HG02938 (cell line): ENCODE data around the gene TRPV4.

Experiments used
- ATAC-seq: cut with Tn5 transposase; IDR thresholded peaks from one replicate; pipeline ENCODE4 v1.9.1; 2021; ENCODE audit warnings: mild to moderate bottlenecking, moderate library complexity; ENCODE audit not compliant: unreplicated experiment

The TRPV4 gene

DNA sequence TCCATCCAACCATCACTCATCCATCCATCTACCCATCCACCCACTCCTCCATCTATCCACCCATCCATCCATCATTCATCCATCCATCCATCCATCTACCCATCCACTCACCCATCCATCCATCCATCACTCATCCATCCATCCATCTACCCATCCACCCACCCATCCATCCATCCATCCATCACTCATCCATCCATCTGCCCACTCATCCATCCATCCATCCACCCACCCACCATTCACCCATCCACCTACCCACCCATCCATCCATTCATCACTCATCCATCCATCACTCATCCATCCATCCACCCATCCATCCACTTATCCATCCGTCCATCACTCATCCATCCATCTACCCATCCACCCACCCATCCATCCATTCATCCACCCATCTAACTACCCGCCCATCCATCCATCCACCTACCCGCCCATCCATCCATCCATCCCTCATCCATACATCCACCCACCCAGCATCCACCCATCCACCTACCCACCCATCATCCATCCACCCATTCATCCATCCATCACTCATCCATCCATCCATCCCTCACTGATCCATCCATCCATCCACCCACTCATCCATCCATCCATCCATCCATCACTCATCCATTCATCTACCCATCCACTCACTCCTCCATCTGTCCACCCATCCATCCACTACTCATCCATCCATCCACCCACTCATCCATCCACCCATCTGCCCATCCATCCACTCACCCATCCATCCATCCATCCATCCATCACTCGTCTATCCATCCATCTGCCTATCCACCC is 24.1 kb downstream of the TRPV4 start:
- no peak for ATAC-seq

DNA sequence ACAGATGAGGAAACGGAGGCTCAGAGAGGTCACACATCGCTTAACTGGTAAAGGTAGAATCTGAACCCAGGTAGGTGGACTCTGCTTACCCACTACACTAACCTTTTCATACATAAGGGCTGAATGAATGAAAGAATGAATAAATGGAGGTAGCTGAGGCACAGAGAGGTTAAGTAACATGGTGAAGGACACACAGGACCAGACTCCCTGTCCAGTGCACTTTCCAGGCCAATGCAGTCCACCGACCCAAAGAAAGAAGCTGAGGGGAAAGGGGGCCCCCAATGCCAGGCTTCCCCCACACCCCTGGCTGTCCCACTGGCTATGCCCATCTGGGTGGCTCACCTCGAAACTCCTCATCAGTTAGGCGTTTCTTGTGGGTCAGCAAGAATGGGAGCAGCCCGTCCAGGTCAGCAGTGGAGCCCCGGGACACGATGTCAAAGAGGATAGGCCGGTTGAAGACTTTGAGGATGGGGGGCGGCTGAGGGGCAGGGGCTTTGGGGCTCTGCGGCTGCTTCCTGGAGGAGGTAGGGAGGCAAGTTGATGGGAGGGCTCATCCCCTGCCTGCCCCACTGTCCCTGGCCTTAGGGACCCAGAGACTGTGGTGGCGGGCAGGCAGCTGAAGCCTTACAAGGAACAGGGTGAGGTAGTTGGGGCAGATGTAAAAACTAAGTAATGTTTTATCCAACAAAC is 25.1 kb downstream of the TRPV4 start:
- ATAC-seq: no peak

DNA sequence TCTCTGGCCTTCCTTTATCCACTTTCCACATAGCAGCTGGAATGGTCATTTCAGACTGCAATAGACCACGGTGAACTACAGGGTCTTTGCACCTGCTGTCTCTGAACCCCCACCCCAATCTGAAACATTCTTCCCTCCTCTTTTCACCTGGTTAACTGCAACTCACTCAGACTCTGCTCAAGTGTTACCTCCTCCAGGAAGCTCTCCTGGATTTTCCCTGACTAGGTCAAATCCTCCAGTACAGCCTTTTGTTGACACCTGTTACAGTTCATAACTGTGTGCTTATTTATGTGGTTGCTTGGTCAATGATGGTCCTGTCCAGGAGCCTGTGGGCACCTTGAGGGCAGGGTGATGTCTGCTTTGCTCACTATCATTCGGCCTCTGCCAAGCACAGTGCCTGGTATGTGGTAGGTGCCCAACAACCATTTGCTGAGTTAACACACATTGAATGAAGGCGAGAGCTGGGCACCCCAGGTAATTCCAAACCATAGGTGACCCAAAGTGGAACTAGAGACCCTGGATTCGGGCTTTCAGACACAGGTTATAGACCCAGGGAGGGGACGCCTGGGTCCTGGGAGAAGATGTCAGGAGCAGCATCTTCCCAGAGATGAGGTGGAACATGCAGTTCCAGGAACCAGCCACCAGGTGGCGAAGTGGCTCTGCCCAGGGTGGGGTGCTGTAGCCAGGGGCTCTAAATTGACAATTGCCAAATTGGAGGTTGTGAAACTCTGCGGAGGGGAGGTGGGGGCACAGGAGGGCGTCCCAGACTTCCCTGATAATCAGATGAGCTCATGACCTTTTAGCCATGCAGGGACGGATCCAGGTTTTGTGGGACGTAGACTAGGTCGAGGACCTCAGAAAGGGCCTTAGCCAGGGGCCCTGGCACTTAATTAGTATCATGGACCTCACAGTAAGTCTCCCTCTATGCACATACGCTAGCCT is 28.1 kb downstream of the TRPV4 start:
- ATAC-seq: no peak

DNA sequence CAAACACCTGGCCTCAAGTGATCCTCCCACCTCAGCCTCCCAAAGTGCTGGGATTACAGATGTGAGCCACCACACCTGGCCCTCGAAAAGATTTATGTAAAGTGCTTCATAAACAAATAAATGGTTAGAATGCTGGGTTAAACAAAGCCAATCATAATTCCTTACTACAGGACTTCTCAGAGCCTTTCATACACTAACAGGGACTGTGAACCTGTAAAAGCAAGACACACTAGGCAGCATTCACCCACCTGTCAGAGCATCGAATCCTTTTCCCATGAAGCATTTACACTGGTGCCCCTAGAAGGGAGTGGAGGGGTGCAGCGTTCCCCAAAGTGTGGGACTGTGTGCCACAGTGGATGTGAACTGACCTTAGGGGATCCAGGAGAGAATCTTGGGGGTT is 29.5 kb downstream of the TRPV4 start:
- ATAC-seq: no peak

DNA sequence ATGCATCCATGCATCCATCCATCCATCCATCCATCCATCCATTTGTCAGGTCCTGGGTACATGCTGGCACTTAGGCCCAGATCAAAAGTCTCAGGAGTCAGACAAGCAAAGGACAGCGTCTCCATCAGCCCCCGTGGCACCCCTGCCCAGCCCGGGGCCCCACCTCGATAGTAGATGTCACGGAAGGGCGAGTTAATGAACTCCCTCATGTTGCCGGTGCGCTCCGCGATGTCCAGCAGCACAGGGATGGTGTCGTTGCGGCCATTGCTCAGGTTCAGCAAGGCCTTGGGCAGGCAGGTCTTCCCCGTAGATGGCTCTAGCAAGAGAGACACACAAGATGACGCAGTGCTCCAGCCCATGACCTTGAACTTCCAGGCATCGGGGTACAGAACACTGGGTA is 30.4 kb downstream of the TRPV4 start:
- ATAC-seq: no peak

DNA sequence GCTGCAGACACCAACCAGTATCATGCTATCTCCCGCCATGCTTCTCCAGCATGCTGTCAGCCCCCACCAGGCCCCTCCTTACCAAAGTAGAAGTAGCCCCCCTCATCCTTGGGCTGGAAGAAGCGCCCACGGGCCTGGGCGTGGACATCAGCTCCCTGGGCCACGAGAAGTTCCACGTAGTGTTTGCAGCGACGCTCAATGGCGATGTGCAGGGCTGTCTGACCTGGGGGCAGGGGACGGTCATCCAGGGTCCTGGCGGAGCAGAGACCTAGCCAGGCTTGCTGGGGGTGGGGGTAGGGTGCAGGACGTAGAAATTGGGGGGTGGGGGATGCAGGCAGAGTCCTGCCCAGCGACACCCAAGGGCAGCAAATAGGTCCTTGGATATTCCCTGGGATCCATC is 32.7 kb downstream of the TRPV4 start:
- ATAC-seq: no peak

DNA sequence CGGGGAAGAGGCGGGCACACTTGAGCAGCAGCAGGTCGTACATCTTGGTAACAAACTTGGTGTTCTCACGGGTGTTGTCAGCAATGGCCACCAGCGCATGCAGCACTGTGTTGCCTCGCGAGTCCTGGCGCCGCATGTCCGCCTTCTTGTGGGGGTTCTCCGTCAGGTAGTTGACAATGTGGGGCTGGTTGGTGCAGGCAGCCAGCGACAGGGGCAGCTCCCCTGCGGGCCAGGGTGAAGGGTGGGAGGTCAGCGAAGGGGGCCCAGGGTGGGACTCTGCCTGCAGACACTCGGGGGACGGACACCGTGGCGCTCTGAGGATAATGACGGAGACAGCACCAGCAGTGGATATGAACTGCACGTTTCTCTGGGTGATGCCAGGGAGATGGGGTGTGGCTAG is 34.5 kb downstream of the TRPV4 start:
- ATAC-seq: no peak

DNA sequence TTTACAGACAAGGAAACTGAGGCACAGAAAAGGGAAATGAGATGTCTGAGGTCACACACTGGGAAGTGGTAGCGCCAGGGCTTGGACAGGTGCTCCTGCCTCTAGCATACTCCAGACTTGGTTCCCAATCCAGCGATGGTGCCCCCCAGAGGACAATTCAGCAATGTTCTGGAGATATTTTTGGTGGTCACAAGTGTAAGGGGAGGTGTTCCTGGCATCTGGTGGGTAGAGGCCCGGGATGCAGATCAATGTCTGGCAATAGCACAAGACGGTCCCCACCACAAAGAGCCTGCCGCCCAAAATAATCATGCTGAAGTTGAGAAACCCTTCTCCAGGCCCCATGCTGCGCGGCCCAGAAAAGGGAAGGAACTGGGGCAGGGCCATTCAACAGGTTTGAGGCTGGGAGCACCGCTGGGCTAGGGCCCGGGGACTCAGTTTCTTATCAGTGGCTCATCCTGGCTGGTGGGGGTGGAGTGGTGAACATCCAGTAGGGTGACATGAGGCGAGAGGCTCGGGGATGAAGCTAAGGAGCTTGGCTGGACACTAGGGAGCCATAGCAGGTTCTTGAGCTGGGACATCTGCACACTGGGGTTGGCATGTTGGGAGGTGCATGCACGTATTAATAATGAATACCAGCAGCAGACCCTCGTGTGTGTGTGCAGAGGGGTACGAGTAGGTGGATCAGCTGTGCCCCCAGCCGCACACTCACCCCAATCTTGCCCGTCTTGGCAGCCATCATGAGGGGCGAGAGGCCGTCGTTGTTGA is 35.1 kb downstream of the TRPV4 start:
- no peak for ATAC-seq

DNA sequence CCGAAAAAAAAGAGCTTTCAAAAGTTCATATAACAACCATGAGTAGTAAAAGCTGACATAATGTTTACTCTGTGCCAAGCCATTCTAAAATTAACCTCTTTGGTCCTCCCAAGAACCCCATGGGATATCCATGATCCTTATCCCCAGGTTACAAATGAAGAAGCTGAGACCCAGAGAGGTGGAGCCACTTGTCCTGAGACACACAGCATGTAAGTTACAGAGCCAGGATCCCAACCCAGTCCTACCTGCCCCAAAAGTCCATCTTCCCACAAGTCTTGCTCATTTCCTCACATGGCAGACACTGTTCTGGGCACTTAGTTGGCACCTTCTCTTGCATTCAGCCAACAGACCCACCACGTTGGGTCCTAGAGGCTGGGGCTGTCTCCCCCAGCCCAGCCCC is 37.1 kb downstream of the TRPV4 start:
- no peak for ATAC-seq

DNA sequence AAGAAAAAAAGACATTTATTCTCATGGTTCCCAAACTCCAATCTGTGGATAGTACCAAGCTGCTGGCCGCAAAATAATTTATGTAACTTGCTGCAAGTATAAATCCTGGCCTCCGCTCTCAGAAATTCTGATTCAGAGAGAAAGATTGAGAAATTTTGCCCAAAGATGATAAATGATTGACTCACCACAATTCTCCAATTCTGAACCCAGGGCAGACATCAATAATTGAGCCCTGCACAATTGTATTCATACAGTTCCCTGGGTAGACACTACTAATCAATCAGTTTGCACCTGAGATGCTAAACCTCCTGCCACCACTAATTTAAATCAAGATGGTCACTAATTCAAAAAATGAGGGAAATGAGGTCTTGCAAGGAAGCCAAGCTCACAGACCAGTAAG is 38.2 kb downstream of the TRPV4 start:
- no peak for ATAC-seq

DNA sequence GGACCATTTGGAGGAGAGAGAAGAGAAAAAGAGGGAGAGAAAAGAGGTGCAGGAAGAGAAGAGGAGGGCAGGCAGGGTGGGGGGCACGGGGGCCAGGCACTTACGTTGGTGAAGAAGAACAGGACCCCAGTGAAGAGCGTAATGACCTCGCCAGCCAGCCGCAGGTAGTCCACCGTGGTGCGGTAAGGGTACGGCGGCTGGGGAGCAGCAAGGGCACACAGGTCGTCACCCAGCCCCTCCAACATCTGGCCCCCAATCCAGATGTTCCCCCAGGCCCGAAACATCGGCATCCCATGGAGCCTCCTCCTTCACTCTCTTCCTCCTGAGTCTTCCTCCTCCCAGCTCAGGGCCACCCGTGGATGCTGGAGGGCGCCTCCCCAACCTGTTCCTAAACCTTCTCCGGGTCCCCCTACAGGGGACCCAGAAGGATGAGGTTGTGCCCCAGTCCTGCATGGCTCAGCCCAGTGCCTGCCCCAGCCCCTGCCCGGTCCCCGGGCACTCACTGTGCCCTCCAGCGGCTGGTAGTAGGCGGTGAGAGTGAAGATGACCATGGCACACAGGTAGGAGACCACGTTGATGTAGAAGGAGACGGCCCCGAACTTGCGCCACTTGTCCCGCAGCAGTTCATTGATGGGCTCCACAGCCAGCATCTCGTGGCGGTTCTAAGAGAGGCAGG is 39.2 kb downstream of the TRPV4 start:
- ATAC-seq: no peak

DNA sequence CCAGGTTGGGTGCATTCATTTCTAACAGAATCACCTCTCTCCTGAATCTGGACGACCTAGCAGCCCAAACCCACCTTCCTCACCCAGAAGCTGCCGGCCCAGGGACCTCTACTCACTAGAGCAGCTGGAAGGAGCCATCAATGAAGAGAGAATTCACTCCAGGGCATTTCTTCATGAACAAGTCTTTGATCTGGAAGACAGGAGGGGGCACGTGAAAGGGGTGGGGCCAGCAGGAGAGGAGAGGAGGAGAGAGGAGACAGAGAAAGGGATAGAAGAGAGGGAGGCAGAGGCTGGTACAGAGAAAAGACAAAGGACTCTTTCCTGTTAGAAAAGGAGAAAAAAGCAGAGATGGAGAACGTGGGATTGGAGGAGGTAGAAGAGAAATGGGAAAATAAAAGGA is 39.8 kb downstream of the TRPV4 start:
- no peak for ATAC-seq

DNA sequence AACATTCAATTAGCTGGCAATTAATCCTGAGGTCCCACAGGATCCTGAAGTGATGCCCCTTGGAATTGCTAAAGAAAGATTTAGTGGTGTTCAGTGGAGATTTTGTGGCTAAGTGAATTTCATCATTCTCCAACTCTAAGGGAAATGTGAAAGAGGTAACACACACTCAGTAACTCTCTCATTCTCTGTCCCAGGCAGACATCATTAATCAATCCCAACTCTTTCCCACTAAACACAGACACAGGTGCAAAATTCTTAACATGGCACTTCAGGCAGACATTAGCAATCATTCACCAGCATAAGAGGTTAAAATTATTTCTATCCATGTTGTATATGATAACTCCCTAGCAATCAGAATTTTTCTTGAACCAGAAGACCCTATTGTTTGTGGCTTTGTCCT is 40.2 kb downstream of the TRPV4 start:
- ATAC-seq: no peak

DNA sequence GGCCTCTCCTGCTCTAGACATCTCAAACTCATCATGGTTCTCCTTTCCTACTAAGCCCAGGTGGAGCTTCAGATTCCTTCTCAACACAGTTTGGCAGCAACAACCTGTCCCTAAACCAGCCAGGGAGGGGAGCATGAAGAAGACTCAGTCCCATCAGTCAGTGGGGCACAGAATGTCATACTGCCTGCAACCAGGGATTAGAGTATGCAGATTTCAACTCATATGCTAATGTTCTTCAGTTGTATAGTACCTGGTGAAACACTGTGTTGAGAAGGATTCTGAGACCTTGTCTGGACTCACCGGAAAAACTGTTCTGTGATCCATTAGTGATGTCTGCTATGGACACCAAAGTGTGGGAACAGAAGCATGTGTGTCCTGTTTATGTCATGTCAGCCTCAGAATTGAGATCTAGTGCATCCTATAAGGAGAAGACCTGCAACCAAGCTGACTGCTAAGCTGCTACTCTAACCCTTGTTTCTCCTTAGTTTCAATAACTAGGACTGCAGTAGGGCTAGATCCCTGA is 43.6 kb downstream of the TRPV4 start:
- ATAC-seq: no peak

DNA sequence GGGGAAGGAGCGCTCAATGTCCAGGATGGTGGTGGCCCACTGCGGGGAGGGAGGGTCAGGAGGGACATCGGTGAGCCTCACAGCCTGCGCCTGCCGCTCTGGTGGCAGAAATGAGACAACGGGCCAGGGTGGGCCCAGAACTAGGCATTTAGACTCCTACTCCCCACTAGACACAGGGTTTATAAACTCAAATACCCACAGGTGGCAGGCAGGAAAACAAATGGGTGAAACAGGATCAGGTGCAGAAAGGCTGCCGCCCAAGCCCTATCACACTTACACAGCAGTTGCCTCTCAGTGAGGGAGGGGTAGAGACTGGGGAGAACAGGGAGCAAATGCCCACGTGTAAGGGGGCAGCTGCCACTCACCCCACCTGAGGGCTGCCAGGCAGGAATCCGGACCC is 46.4 kb downstream of the TRPV4 start:
- no peak for ATAC-seq

DNA sequence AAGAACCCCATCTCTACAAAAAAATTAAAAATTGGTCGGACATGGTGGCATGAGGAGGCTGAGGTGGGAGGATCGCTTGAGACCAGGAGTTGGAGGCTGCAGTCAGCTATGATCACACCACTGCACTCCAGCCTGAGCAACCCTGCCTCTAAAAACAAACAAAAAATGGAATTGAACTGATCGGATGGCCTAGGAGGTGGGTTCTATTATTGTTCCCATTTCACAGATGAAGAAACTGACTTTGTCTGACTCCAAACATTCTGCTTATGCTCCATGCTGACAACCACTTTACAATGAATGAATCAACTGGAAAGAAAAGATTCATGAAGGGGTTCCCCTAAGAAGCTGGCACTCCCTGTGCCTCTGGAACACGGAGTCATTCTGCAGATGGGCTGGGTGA is 47.3 kb downstream of the TRPV4 start:
- no peak for ATAC-seq

DNA sequence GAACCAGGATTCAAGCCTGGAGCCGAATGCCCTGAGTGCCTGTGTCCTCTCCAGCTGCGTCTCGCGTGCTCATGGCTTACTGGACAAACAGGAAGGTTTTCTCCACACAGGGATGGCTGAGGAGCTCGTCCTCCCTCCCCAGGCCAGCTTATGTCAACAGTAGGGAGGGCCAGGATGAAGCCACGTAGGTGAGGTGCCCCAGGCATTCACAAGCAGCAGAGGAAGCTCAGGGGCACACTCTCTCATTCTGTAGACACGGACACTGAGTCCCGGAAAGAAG is 49.3 kb downstream of the TRPV4 start:
- no peak for ATAC-seq

DNA sequence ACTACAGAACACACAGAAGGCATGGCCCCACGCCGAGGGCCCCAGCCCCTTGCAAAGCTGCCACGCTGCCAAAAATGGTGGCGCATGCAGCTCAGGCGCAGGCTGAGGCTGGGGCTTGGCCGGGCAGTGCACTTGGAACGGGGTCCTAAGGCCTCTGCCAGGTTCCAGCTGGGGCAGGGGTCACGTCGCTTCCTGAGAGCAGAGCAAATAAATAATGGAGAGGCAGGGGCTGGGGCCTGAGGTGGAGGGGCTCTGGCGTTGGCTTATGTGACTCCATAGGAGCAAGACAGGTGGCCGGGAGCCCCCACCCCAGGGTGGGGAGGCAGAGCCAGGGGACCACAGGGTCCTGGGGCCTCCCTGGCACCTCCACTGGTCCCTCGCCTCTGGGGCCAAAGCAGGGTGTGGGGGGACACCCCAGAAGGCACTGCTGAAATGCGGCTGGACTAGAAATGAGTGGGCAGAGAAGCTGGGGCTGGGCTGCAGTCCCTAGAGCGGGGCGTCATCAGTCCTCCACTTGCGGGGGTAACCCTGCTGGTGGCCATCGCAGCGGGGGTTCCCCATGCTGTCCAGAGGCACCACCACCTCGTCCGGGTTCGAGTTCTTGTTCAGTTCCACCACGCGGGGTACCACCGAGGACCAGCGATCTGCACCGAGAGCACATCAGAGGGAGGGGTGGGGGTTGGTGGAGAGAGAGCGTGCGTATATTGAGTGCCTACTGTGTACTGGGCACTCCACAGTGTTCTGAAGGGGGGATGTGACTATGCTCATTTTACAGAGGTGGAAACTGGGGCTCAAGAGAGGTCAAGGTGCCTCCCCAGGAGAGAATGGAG is 49.8 kb downstream of the TRPV4 start:
- ATAC-seq: no peak

DNA sequence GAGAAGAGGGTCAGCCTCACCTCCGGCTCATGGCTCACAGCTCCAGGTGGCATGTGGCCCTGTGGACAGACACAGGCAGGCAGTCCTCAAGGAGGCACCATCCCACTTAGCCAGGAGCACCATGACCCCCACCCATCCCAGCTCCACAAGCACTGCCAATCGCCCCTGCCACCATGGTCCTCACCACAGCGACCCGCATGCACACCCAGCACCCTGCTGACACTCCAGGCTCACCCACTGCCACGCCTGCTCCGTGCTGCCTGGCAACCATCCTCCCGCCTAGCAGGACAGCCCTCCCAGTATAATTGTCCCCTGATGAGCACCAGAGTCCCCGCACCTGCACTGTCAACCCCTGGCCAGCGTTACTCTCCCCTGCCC is 50.9 kb downstream of the TRPV4 start:
- no peak for ATAC-seq
